Measurements from ENCODE around the gene CD7.

Gene CD7

GRCh38 chr17:82302991-82303943 lies 14.1 kb downstream of the CD7 start:
- no peaks in the 10 kb centered on the region for H3K4me1 ChIP-seq (ENCODE audit: control insufficient read depth, insufficient read depth, low read length)

GRCh38 chr17:82302568-82302963 lies 14.8 kb downstream of the CD7 start:
- no peak overlapping the region for H3K4me3 ChIP-seq (ENCODE audit: low read depth, low read length)
- H3K4me1 ChIP-seq (ENCODE audit: control insufficient read depth, insufficient read depth, low read length), result no peaks in the 10 kb centered on the region
- no peaks in the 10 kb centered on the region for H3K27me3 ChIP-seq (ENCODE audit: control insufficient read depth, insufficient read depth, low read length)
- H3K9ac ChIP-seq (ENCODE audit: low read depth, low read length), result no peak overlapping the region
- H3K36me3 ChIP-seq (ENCODE audit: control insufficient read depth, insufficient read depth, low read length), result no peaks in the 10 kb centered on the region
- H3K9me3 ChIP-seq (ENCODE audit: control insufficient read depth, insufficient read depth, low read length), result no peaks in the 10 kb centered on the region

More at GRCh38 chr17:82302991-82303943, 14.1 kb downstream of the CD7 start:
- Histone ChIP-seq H3K27me3 (ENCODE audit: control insufficient read depth, insufficient read depth, low read length) (no peaks in the 10 kb centered on the region), H3K9ac (ENCODE audit: low read depth, low read length) (no peak overlapping the region), H3K4me3 (ENCODE audit: low read depth, low read length) (no peak overlapping the region), H3K9me3 (ENCODE audit: control insufficient read depth, insufficient read depth, low read length) (no peaks in the 10 kb centered on the region), H3K36me3 (ENCODE audit: control insufficient read depth, insufficient read depth, low read length) (no peaks in the 10 kb centered on the region)

- Histone ChIP-seq H3K4me3 (ENCODE audit: low read depth, low read length) (no peak overlapping the region), H3K9ac (ENCODE audit: low read depth, low read length) (no peak overlapping the region), H3K9me3 (ENCODE audit: control insufficient read depth, insufficient read depth, low read length) (no peaks in the 10 kb centered on the region), H3K27me3 (ENCODE audit: control insufficient read depth, insufficient read depth, low read length) (no peaks in the 10 kb centered on the region), H3K36me3 (ENCODE audit: control insufficient read depth, insufficient read depth, low read length) (no peaks in the 10 kb centered on the region), H3K4me1 (ENCODE audit: control insufficient read depth, insufficient read depth, low read length) (no peaks in the 10 kb centered on the region)
These were observed 15.4 kb downstream of the CD7 start for GRCh38 chr17:82301916-82302567.

- Histone ChIP-seq H3K9ac (ENCODE audit: low read depth, low read length) (no peak overlapping the region), H3K36me3 (ENCODE audit: control insufficient read depth, insufficient read depth, low read length) (no peaks in the 10 kb centered on the region), H3K4me3 (ENCODE audit: low read depth, low read length) (no peak overlapping the region), H3K27me3 (ENCODE audit: control insufficient read depth, insufficient read depth, low read length) (no peaks in the 10 kb centered on the region), H3K9me3 (ENCODE audit: control insufficient read depth, insufficient read depth, low read length) (no peaks in the 10 kb centered on the region), H3K4me1 (ENCODE audit: control insufficient read depth, insufficient read depth, low read length) (no peaks in the 10 kb centered on the region)
These were observed 16.0 kb downstream of the CD7 start for GRCh38 chr17:82301300-82301915.

- Histone ChIP-seq H3K36me3 (ENCODE audit: control insufficient read depth, insufficient read depth, low read length) (no peaks in the 10 kb centered on the region), H3K4me1 (ENCODE audit: control insufficient read depth, insufficient read depth, low read length) (no peaks in the 10 kb centered on the region), H3K27me3 (ENCODE audit: control insufficient read depth, insufficient read depth, low read length) (no peaks in the 10 kb centered on the region), H3K9ac (ENCODE audit: low read depth, low read length) (no peak overlapping the region), H3K4me3 (ENCODE audit: low read depth, low read length) (no peak overlapping the region), H3K9me3 (ENCODE audit: control insufficient read depth, insufficient read depth, low read length) (no peaks in the 10 kb centered on the region)
These were observed 16.6 kb downstream of the CD7 start for GRCh38 chr17:82300707-82301270.

GRCh38 chr17:82300228-82300627 lies 17.2 kb downstream of the CD7 start:
- H3K4me1 ChIP-seq (ENCODE audit: control insufficient read depth, insufficient read depth, low read length), result no peaks in the 10 kb centered on the region
- H3K9me3 ChIP-seq (ENCODE audit: control insufficient read depth, insufficient read depth, low read length), result no peaks in the 10 kb centered on the region
- H3K9ac ChIP-seq (ENCODE audit: low read depth, low read length), result no peak overlapping the region
- no peaks in the 10 kb centered on the region for H3K27me3 ChIP-seq (ENCODE audit: control insufficient read depth, insufficient read depth, low read length)
- no peaks in the 10 kb centered on the region for H3K36me3 ChIP-seq (ENCODE audit: control insufficient read depth, insufficient read depth, low read length)
- no peak overlapping the region for H3K4me3 ChIP-seq (ENCODE audit: low read depth, low read length)

- Histone ChIP-seq H3K27me3 (ENCODE audit: control insufficient read depth, insufficient read depth, low read length) (no peaks in the 10 kb centered on the region), H3K4me1 (ENCODE audit: control insufficient read depth, insufficient read depth, low read length) (no peaks in the 10 kb centered on the region), H3K4me3 (ENCODE audit: low read depth, low read length) (no peak overlapping the region), H3K9ac (ENCODE audit: low read depth, low read length) (no peak overlapping the region), H3K36me3 (ENCODE audit: control insufficient read depth, insufficient read depth, low read length) (no peaks in the 10 kb centered on the region), H3K9me3 (ENCODE audit: control insufficient read depth, insufficient read depth, low read length) (no peaks in the 10 kb centered on the region)
These were observed 18.0 kb downstream of the CD7 start for GRCh38 chr17:82299452-82299851.

GRCh38 chr17:82298538-82299421 lies 18.6 kb downstream of the CD7 start:
- Histone ChIP-seq H3K4me3 (ENCODE audit: low read depth, low read length) (no peak overlapping the region), H3K4me1 (ENCODE audit: control insufficient read depth, insufficient read depth, low read length) (no peaks in the 10 kb centered on the region), H3K9ac (ENCODE audit: low read depth, low read length) (no peak overlapping the region), H3K36me3 (ENCODE audit: control insufficient read depth, insufficient read depth, low read length) (no peaks in the 10 kb centered on the region), H3K9me3 (ENCODE audit: control insufficient read depth, insufficient read depth, low read length) (no peaks in the 10 kb centered on the region), H3K27me3 (ENCODE audit: control insufficient read depth, insufficient read depth, low read length) (no peaks in the 10 kb centered on the region)

- Histone ChIP-seq H3K9me3 (ENCODE audit: control insufficient read depth, insufficient read depth, low read length) (no peaks in the 10 kb centered on the region), H3K27me3 (ENCODE audit: control insufficient read depth, insufficient read depth, low read length) (no peaks in the 10 kb centered on the region), H3K4me1 (ENCODE audit: control insufficient read depth, insufficient read depth, low read length) (no peaks in the 10 kb centered on the region), H3K36me3 (ENCODE audit: control insufficient read depth, insufficient read depth, low read length) (no peaks in the 10 kb centered on the region), H3K4me3 (ENCODE audit: low read depth, low read length) (no peak overlapping the region), H3K9ac (ENCODE audit: low read depth, low read length) (no peak overlapping the region)
These were observed 19.5 kb downstream of the CD7 start for GRCh38 chr17:82297714-82298537.

- Histone ChIP-seq H3K4me1 (ENCODE audit: control insufficient read depth, insufficient read depth, low read length) (no peaks in the 10 kb centered on the region), H3K36me3 (ENCODE audit: control insufficient read depth, insufficient read depth, low read length) (no peaks in the 10 kb centered on the region), H3K9ac (ENCODE audit: low read depth, low read length) (no peak overlapping the region), H3K27me3 (ENCODE audit: control insufficient read depth, insufficient read depth, low read length) (no peaks in the 10 kb centered on the region), H3K4me3 (ENCODE audit: low read depth, low read length) (no peak overlapping the region), H3K9me3 (ENCODE audit: control insufficient read depth, insufficient read depth, low read length) (no peaks in the 10 kb centered on the region)
These were observed 20.1 kb downstream of the CD7 start for GRCh38 chr17:82297280-82297713.
